ENCODE data around the gene TBC1D17. TPM values are rescaled to one million over a fixed set of nuclear protein-coding genes. Genes with fewer than 3 reads are reported as not detected.

TBC1D17 gene
- total and polyA plus RNA-seq, 4 donors = 11.3 to 27.9 (median 17.2) TPM

DNA sequence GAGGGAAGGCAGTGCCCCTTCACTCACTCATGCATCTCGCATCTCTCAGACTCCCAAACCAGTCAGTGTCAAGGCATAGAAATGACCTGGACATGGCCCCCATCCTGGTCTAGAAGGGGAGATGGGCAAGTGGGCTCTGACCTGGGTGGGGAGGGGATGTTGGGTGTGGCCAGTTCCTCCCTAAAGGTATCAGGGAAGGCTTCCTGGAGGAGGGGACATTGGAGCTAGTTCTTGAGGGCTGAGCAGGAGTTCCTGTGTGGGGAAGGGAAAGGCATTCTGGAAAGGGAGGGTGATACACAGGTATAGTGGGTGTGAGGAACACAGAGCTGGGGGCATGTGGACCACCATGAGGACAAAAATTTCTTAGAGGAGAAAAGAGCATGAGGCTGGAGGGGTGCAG, 15.2 kb downstream of the TBC1D17 start:
- WGBS = 94% methylated on average over 1 of the region's 1 CpG
- H3K9ac ChIP-seq (ENCODE audit: low read depth in 1 of 2, low read length in 2 of 2) = no peak overlapping the region
- TF ChIP-seq HNF4G (IDR thresholded peaks at IDR 0.05) (no peak), TAF1 (conservative IDR thresholded peaks at IDR 0.05) (no peak), RXRA (IDR thresholded peaks at IDR 0.05) (no peak), HNF4A (conservative IDR thresholded peaks at IDR 0.05) (no peak), SP1 (IDR thresholded peaks at IDR 0.05) (no peak), GABPA (IDR thresholded peaks at IDR 0.05 in 1 of 2, conservative IDR thresholded peaks at IDR 0.05 in 1 of 2) (no peak), NR2F2 (IDR thresholded peaks at IDR 0.05) (no peak)
- TF ChIP-seq, protein P1, sequence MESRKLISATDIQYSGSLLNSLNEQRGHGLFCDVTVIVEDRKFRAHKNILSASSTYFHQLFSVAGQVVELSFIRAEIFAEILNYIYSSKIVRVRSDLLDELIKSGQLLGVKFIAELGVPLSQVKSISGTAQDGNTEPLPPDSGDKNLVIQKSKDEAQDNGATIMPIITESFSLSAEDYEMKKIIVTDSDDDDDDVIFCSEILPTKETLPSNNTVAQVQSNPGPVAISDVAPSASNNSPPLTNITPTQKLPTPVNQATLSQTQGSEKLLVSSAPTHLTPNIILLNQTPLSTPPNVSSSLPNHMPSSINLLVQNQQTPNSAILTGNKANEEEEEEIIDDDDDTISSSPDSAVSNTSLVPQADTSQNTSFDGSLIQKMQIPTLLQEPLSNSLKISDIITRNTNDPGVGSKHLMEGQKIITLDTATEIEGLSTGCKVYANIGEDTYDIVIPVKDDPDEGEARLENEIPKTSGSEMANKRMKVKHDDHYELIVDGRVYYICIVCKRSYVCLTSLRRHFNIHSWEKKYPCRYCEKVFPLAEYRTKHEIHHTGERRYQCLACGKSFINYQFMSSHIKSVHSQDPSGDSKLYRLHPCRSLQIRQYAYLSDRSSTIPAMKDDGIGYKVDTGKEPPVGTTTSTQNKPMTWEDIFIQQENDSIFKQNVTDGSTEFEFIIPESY (IDR thresholded peaks at IDR 0.05) = no peak
- TF ChIP-seq, protein P2, sequence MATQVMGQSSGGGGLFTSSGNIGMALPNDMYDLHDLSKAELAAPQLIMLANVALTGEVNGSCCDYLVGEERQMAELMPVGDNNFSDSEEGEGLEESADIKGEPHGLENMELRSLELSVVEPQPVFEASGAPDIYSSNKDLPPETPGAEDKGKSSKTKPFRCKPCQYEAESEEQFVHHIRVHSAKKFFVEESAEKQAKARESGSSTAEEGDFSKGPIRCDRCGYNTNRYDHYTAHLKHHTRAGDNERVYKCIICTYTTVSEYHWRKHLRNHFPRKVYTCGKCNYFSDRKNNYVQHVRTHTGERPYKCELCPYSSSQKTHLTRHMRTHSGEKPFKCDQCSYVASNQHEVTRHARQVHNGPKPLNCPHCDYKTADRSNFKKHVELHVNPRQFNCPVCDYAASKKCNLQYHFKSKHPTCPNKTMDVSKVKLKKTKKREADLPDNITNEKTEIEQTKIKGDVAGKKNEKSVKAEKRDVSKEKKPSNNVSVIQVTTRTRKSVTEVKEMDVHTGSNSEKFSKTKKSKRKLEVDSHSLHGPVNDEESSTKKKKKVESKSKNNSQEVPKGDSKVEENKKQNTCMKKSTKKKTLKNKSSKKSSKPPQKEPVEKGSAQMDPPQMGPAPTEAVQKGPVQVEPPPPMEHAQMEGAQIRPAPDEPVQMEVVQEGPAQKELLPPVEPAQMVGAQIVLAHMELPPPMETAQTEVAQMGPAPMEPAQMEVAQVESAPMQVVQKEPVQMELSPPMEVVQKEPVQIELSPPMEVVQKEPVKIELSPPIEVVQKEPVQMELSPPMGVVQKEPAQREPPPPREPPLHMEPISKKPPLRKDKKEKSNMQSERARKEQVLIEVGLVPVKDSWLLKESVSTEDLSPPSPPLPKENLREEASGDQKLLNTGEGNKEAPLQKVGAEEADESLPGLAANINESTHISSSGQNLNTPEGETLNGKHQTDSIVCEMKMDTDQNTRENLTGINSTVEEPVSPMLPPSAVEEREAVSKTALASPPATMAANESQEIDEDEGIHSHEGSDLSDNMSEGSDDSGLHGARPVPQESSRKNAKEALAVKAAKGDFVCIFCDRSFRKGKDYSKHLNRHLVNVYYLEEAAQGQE (IDR thresholded peaks at IDR 0.05) = no peak
- TF ChIP-seq, protein P3, sequence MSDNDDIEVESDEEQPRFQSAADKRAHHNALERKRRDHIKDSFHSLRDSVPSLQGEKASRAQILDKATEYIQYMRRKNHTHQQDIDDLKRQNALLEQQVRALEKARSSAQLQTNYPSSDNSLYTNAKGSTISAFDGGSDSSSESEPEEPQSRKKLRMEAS (IDR thresholded peaks at IDR 0.05) = no peak
- TF ChIP-seq, protein P4, sequence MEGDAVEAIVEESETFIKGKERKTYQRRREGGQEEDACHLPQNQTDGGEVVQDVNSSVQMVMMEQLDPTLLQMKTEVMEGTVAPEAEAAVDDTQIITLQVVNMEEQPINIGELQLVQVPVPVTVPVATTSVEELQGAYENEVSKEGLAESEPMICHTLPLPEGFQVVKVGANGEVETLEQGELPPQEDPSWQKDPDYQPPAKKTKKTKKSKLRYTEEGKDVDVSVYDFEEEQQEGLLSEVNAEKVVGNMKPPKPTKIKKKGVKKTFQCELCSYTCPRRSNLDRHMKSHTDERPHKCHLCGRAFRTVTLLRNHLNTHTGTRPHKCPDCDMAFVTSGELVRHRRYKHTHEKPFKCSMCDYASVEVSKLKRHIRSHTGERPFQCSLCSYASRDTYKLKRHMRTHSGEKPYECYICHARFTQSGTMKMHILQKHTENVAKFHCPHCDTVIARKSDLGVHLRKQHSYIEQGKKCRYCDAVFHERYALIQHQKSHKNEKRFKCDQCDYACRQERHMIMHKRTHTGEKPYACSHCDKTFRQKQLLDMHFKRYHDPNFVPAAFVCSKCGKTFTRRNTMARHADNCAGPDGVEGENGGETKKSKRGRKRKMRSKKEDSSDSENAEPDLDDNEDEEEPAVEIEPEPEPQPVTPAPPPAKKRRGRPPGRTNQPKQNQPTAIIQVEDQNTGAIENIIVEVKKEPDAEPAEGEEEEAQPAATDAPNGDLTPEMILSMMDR (IDR thresholded peaks at IDR 0.05; ENCODE audit: low read depth, low read length, missing input control) = no peak
- H3K4me1 ChIP-seq (ENCODE audit: control insufficient read depth in 4 of 4, insufficient read depth in 4 of 4, low read length in 3 of 4) = peaks cover 0 to 14% (median 5%) of the 10 kb centered on the region in 4 donors
- H3K27me3 ChIP-seq (ENCODE audit: control insufficient read depth in 4 of 4, insufficient read depth in 4 of 4, low read length in 3 of 4) = no peaks in the 10 kb centered on the region
- H3K4me3 ChIP-seq (ENCODE audit: low read depth in 1 of 3, low read length in 3 of 3) = no peak overlapping the region
- no peak overlapping the region for H3K27ac ChIP-seq (ENCODE audit: low read depth in 1 of 2, low read length in 2 of 2)
- DNase-seq (ENCODE audit: low spot score) = no peak
- no peaks in the 10 kb centered on the region for H3K9me3 ChIP-seq (ENCODE audit: control insufficient read depth in 4 of 4, low read length in 3 of 4)
- peaks cover 0 to 4% (median 0%) of the 10 kb centered on the region in 4 donors for H3K36me3 ChIP-seq (ENCODE audit: control insufficient read depth in 4 of 4, insufficient read depth in 3 of 4, low read depth in 1 of 4, low read length in 3 of 4)

DNA sequence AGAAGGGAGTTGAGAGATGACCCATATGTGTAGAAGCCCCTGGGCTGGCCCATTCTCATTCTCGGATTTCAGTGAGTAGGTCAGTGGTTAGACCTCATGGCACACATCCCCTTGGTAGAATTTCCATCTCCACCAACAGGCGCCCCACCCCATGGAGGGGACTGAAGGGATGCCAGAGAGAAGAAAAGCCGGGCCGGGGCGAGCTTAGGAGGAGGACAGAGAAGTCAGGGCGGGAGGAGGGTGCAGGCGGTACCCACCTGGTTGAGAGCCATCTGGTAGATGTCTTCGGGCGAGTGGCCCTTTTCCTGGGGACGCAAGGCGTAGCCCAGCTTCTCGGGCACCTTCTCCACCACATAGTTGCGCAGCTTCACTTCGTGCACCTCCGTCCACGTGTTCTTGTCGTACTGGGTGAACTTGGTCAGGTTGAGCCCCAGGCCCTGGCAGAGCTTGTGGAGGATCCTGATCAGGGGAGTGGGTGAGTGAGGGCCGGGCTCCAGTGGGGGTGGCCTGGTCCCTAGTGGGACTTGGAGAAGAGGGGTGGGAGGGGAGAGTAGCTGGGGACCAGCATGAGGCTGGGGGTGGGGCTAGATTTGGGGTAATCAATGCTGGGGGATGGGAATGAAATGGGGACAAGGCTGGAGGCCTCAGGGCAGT, 16.6 kb downstream of the TBC1D17 start:
- Histone ChIP-seq H3K27me3 (ENCODE audit: control insufficient read depth in 4 of 4, insufficient read depth in 4 of 4, low read length in 3 of 4) (no peaks in the 10 kb centered on the region), H3K4me3 (ENCODE audit: low read depth in 1 of 3, low read length in 3 of 3) (no peak overlapping the region), H3K9ac (ENCODE audit: low read depth in 1 of 2, low read length in 2 of 2) (no peak overlapping the region), H3K36me3 (ENCODE audit: control insufficient read depth in 4 of 4, insufficient read depth in 3 of 4, low read depth in 1 of 4, low read length in 3 of 4) (no peaks in the 10 kb centered on the region), H3K9me3 (ENCODE audit: control insufficient read depth in 4 of 4, low read length in 3 of 4) (no peaks in the 10 kb centered on the region), H3K4me1 (ENCODE audit: control insufficient read depth in 4 of 4, insufficient read depth in 4 of 4, low read length in 3 of 4) (peaks cover 0 to 14% (median 5%) of the 10 kb centered on the region in 4 donors), H3K27ac (ENCODE audit: low read depth in 1 of 2, low read length in 2 of 2) (no peak overlapping the region)
- 96% methylated on average over 18 of the region's 18 CpGs for WGBS
- no peak for DNase-seq (ENCODE audit: low spot score)
- TF ChIP-seq RAD21 (IDR thresholded peaks at IDR 0.05) (no peak), FOXA2 (IDR thresholded peaks at IDR 0.05) (no peak), JUND (IDR thresholded peaks at IDR 0.05) (no peak), EGR1 (IDR thresholded peaks at IDR 0.05; ENCODE audit: low read depth in 2 of 2) (no peak), HNF4G (IDR thresholded peaks at IDR 0.05) (no peak), FOXA1 (IDR thresholded peaks at IDR 0.05) (no peak), TAF1 (conservative IDR thresholded peaks at IDR 0.05) (no peak), HNF4A (conservative IDR thresholded peaks at IDR 0.05) (no peak)
- TF ChIP-seq, protein P4 (IDR thresholded peaks at IDR 0.05; ENCODE audit: low read depth, low read length, missing input control) = no peak
- TF ChIP-seq, protein P3 (IDR thresholded peaks at IDR 0.05) = no peak
- TF ChIP-seq, protein P5, sequence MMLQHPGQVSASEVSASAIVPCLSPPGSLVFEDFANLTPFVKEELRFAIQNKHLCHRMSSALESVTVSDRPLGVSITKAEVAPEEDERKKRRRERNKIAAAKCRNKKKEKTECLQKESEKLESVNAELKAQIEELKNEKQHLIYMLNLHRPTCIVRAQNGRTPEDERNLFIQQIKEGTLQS (IDR thresholded peaks at IDR 0.05) = no peak
- TF ChIP-seq, protein P2 (IDR thresholded peaks at IDR 0.05) = no peak
